H9 (cell line): Measurements from ENCODE around the gene SCLY. TPM values are rescaled to one million over a fixed set of nuclear protein-coding genes. Genes with fewer than 3 reads are reported as not detected.

Source experiments
- DNase-seq: peaks from one replicate; pipeline ENCODE4 v3.0.0-alpha.2; 2017
- H2AFZ ChIP-seq: one replicate; pipeline ENCODE4 v1.6.1; 2013; ENCODE audit warnings: mild to moderate bottlenecking, low read length, control low read depth, moderate library complexity
- H2AK5ac ChIP-seq: 2 replicates; pipeline ENCODE4 v1.6.1; 2013; ENCODE audit warnings: low read length, control low read depth, mixed read lengths; ENCODE audit not compliant: insufficient read length
- H2BK120ac ChIP-seq: one replicate; pipeline ENCODE4 v1.6.1; 2013; ENCODE audit warnings: low read depth, mild to moderate bottlenecking, low read length, control low read depth, inconsistent platforms; ENCODE audit not compliant: poor library complexity, severe bottlenecking
- H2BK12ac ChIP-seq: 2 replicates; pipeline ENCODE4 v1.6.1; 2013; ENCODE audit warnings: low read length, control low read depth, mixed read lengths, low read depth; ENCODE audit not compliant: insufficient read length
- H2BK15ac ChIP-seq: 2 replicates; pipeline ENCODE4 v1.6.1; 2013; ENCODE audit warnings: low read depth, low read length, control low read depth
- H2BK20ac ChIP-seq: one replicate; pipeline ENCODE4 v1.6.1; 2013; ENCODE audit warnings: low read depth, mild to moderate bottlenecking, low read length, control low read depth, inconsistent platforms; ENCODE audit not compliant: poor library complexity, severe bottlenecking
- H2BK5ac ChIP-seq: 2 replicates; pipeline ENCODE4 v1.6.1; 2013; ENCODE audit warnings: low read length, control low read depth, mixed read lengths; ENCODE audit not compliant: insufficient read length
- H3K14ac ChIP-seq: 2 replicates; pipeline ENCODE4 v1.6.1; 2013; ENCODE audit warnings: low read length, control low read depth; ENCODE audit not compliant: insufficient read depth
- H3K18ac ChIP-seq: 2 replicates; pipeline ENCODE4 v1.6.1; 2013; ENCODE audit warnings: low read depth, mild to moderate bottlenecking, mixed read lengths, low read length, control low read depth; ENCODE audit not compliant: insufficient read length
- H3K23ac ChIP-seq: 2 replicates; pipeline ENCODE4 v1.6.1; 2013; ENCODE audit warnings: low read length, control low read depth, mixed read lengths, low read depth; ENCODE audit not compliant: insufficient read length
- H3K23me2 ChIP-seq: 2 replicates; pipeline ENCODE4 v1.6.1; 2013; ENCODE audit warnings: low read depth, mild to moderate bottlenecking, mixed read lengths, low read length, control low read depth; ENCODE audit not compliant: insufficient read length, poor library complexity, severe bottlenecking
- H3K27ac ChIP-seq: 2 replicates; pipeline ENCODE4 v1.5.1; 2013; ENCODE audit warnings: low read length, control low read depth, mixed read lengths, low read depth; ENCODE audit not compliant: insufficient read length
- H3K27me3 ChIP-seq: 2 replicates; pipeline ENCODE4 v1.6.1; 2013; ENCODE audit warnings: low read length, control low read depth, inconsistent platforms; ENCODE audit not compliant: insufficient read depth
- H3K4ac ChIP-seq: 2 replicates; pipeline ENCODE4 v1.6.1; 2013; ENCODE audit warnings: low read depth, mild to moderate bottlenecking, control low read depth, inconsistent platforms, low read length, moderate library complexity
- H3K4me1 ChIP-seq: 2 replicates; pipeline ENCODE4 v1.6.1; 2013; ENCODE audit warnings: low read length, control low read depth, inconsistent platforms; ENCODE audit not compliant: insufficient read depth
- H3K4me2 ChIP-seq: 2 replicates; pipeline ENCODE4 v1.6.1; 2013; ENCODE audit warnings: low read length, control low read depth, mixed read lengths; ENCODE audit not compliant: insufficient read length, insufficient read depth
- H3K56ac ChIP-seq: 2 replicates; pipeline ENCODE4 v1.6.1; 2013; ENCODE audit warnings: low read depth, mild to moderate bottlenecking, mixed read lengths, low read length, control low read depth; ENCODE audit not compliant: insufficient read length
- H3K79me1 ChIP-seq: 2 replicates; pipeline ENCODE4 v1.6.1; 2013; ENCODE audit warnings: low read depth, mild to moderate bottlenecking, moderate library complexity, low read length, control low read depth, inconsistent platforms; ENCODE audit not compliant: insufficient read depth, poor library complexity, severe bottlenecking
- H3K79me2 ChIP-seq: 2 replicates; pipeline ENCODE4 v1.6.1; 2013; ENCODE audit warnings: low read length, control low read depth, inconsistent platforms; ENCODE audit not compliant: insufficient read depth
- H3K9ac ChIP-seq: 2 replicates; pipeline ENCODE4 v1.6.1; 2013; ENCODE audit warnings: low read length, control low read depth, mixed read lengths; ENCODE audit not compliant: insufficient read length; ENCODE audit errors: extremely low read depth
- H3K9me3 ChIP-seq: one replicate; pipeline ENCODE4 v1.6.1; 2013; ENCODE audit warnings: low read depth, low read length, inconsistent platforms; ENCODE audit not compliant: control insufficient read depth
- H3T11ph ChIP-seq: one replicate; pipeline ENCODE4 v1.6.1; 2013; ENCODE audit warnings: mild to moderate bottlenecking, low read length, control low read depth, inconsistent platforms
- H4K20me1 ChIP-seq: one replicate; pipeline ENCODE4 v1.6.1; 2013; ENCODE audit not compliant: control insufficient read depth, insufficient read length, insufficient read depth
- H4K5ac ChIP-seq: 2 replicates; pipeline ENCODE4 v1.6.1; 2013; ENCODE audit warnings: low read depth, mild to moderate bottlenecking, mixed read lengths, low read length, control low read depth; ENCODE audit not compliant: insufficient read length
- H4K8ac ChIP-seq: replicated peaks from 2 replicates; pipeline ENCODE4 v1.6.1; 2013; ENCODE audit warnings: low read length, control low read depth, mixed read lengths, low read depth; ENCODE audit not compliant: insufficient read length
- H4K91ac ChIP-seq: 2 replicates; pipeline ENCODE4 v1.6.1; 2013; ENCODE audit warnings: low read depth, mild to moderate bottlenecking, moderate library complexity, mixed read lengths, low read length, control low read depth; ENCODE audit not compliant: insufficient read length
- H3K27ac Mint-ChIP-seq, 3 experiments: 2 replicates in 2 of 3; 3 replicates in 1 of 3; pipeline ENCODE4 v1.8.0; 2020 to 2021; ENCODE audit warnings: mixed read lengths in 3 of 3, mild to moderate bottlenecking in 1 of 3, moderate library complexity in 1 of 3
- H3K27me3 Mint-ChIP-seq: 2 replicates; pipeline ENCODE4 v1.8.0; 2021; ENCODE audit warnings: low read depth, mild to moderate bottlenecking, moderate library complexity, mixed read lengths
- H3K36me3 Mint-ChIP-seq, 3 experiments: 2 replicates in 2 of 3; 3 replicates in 1 of 3; pipeline ENCODE4 v1.8.0; 2020 to 2021; ENCODE audit warnings: low read depth in 3 of 3, mixed read lengths in 3 of 3; ENCODE audit not compliant: insufficient read depth in 1 of 3
- H3K4me1 Mint-ChIP-seq, 2 experiments: 2 replicates each; pipeline ENCODE4 v1.8.0; 2020; ENCODE audit warnings: mixed read lengths in 2 of 2
- H3K4me3 Mint-ChIP-seq, 2 experiments: 2 replicates in 1 of 2; 3 replicates in 1 of 2; pipeline ENCODE4 v1.8.0; 2020 to 2021; ENCODE audit warnings: mild to moderate bottlenecking in 2 of 2, mixed read lengths in 2 of 2, moderate library complexity in 1 of 2
- H3K9me3 Mint-ChIP-seq, 2 experiments: 2 replicates in 1 of 2; 3 replicates in 1 of 2; pipeline ENCODE4 v1.8.0; 2020; ENCODE audit warnings: mild to moderate bottlenecking in 2 of 2, mixed read lengths in 2 of 2, moderate library complexity in 1 of 2
- CTCF ChIP-seq: fragments of 200-600 bp; sonication (generic); conservative IDR thresholded peaks from 3 replicates; pipeline ENCODE4 v1.8.0; 2021; ENCODE audit warnings: antibody characterized with exemption, mild to moderate bottlenecking
- WGBS: extraction: QIAGEN DNeasy Blood & Tissue Kit; methylation state at CpG from one replicate; pipeline ENCODE4 v1.1.7; 2013; ENCODE audit warnings: missing lambda C conversion rate, low lambda C conversion rate, mixed read lengths; ENCODE audit not compliant: insufficient read length; ENCODE audit errors: extremely low coverage; 5-methylcytosine and 5-hydroxymethylcytosine counted together
- total RNA-seq: library from RNA; stranded (reverse); gene quantifications from 2 replicates; pipeline ENCODE4 v1.2.1, GENCODE V29; 2021

Gene SCLY
- total RNA-seq, 1 experiment from 2014 or later, result 55.3 TPM

- no peak for DNase-seq
These were observed 77.8 kb downstream of the SCLY start, which contains the start of gene KLHL30 for GRCh38 chr2:238138331-238139195. TSS of gene KLHL30 (plus strand) at chr2:238138668. CDS start at chr2:238140755, 2,087 bp downstream.

More at GRCh38 chr2:238138331-238139195, 77.8 kb downstream of the SCLY start, which contains the start of gene KLHL30:
- H3K4me1 ChIP-seq, result no peaks in the 10 kb centered on the region
- H3K27ac Mint-ChIP-seq, result peak within 1 kb of the TSS in 1 of 3 experiments; percentile 85; a peak in 1 of 7 replicates
- H2BK120ac ChIP-seq, result no peak within 1 kb of the TSS
- H3K79me1 ChIP-seq, result no peaks in the 10 kb centered on the region
- TF ChIP-seq CTCF, result no peak
- H4K20me1 ChIP-seq, result peaks cover 2% of the 10 kb centered on the region
- H3K79me2 ChIP-seq, result no peaks in the 10 kb centered on the region
- no peaks in the 10 kb centered on the region for H3K9me3 ChIP-seq
- no peak within 1 kb of the TSS for H2BK15ac ChIP-seq
- H2BK12ac ChIP-seq, result no peak within 1 kb of the TSS
- no peak within 1 kb of the TSS for H2AFZ ChIP-seq
- H3K9ac ChIP-seq, result no peak within 1 kb of the TSS
- no peaks in the 10 kb centered on the region for H3K9me3 Mint-ChIP-seq
- H3K18ac ChIP-seq, result no peak within 1 kb of the TSS
- H3K4ac ChIP-seq, result no peak within 1 kb of the TSS
- no peak within 1 kb of the TSS for H3K27ac ChIP-seq
- H4K5ac ChIP-seq, result no peak within 1 kb of the TSS
- H2BK20ac ChIP-seq, result no peak within 1 kb of the TSS
- H3K56ac ChIP-seq, result no peak within 1 kb of the TSS
- H2AK5ac ChIP-seq, result no peak within 1 kb of the TSS
- H2BK5ac ChIP-seq, result no peak within 1 kb of the TSS
- H3K27me3 ChIP-seq, result no peaks in the 10 kb centered on the region
- H4K91ac ChIP-seq, result no peak within 1 kb of the TSS
- H3K23me2 ChIP-seq, result no peaks in the 10 kb centered on the region
- H4K8ac ChIP-seq, result no peak within 1 kb of the TSS
- H3K27me3 Mint-ChIP-seq, result no peaks in the 10 kb centered on the region; the same call in 1 of the 2 replicates
- no peak within 1 kb of the TSS for H3T11ph ChIP-seq
- no CpG with 5 or more reads among the region's 22 CpGs for WGBS
- H3K14ac ChIP-seq, result no peak within 1 kb of the TSS
- no peak within 1 kb of the TSS for H3K4me2 ChIP-seq
- H3K23ac ChIP-seq, result no peak within 1 kb of the TSS
- H3K4me3 Mint-ChIP-seq, result no peak within 1 kb of the TSS
- no peaks in the 10 kb centered on the region for H3K4me1 Mint-ChIP-seq
- H3K36me3 Mint-ChIP-seq, result no peaks in the 10 kb centered on the region
